Erythroblast (primary cell): ENCODE data around the gene LHPP.

Source experiments
- GATA1 ChIP-seq: IDR thresholded peaks from 2 replicates; pipeline ENCODE4 v1.6.1; 2011; ENCODE audit warnings: low read depth, mild to moderate bottlenecking, control low read depth, low read length, moderate library complexity
- POLR2A ChIP-seq: IDR thresholded peaks from 2 replicates; pipeline ENCODE4 v1.6.1; 2011; ENCODE audit warnings: mild to moderate bottlenecking, low read length

DNA sequence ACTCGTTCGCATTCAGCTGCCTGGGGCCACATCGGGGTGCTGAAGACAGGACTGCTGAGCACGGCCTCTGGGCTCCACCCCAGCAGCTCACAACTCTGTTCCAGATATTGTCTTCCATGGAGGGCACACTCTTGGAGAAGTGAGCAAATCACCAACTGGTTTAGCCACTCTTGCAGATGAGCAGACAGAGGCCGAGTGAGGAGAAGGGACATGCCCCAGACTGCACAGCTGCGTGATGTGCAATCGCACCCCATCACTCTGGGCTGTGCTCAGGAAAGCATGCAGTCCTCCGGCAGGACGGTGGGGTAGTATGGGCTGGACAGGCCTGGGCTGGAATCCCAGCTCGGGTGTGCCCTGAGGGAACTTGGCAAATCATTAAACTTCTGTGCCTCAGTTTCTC, 170.9 kb downstream of the LHPP start:
- TF ChIP-seq POLR2A = no peak
- no peak for TF ChIP-seq GATA1
